ENCODE measurements around the gene RPS6KA1. TPM values are rescaled to one million over a fixed set of nuclear protein-coding genes. Genes with fewer than 3 reads are reported as not detected.

RPS6KA1 gene
- total RNA-seq, 2 experiments from 2014 or later, result 72.2 to 91.0 TPM

DNA sequence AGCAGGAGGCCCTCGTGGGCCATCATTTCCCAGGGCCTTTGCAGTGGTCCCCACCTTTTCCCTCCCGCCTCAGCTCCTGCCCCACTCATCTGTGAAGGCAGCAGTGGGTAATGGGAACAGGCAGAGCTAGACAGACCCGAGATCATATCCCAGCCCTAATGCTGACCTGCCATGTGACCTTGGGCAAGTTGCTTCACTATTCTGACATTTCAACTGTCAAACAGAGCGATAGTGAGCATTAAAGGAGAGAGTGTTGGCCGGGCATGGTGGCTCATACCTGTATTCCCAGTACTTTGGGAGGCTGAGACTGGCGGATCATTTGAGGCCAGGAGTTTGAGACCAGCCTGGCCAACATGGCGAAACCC, 51.7 kb downstream of the RPS6KA1 start:
- no peak for DNase-seq (ENCODE audit: low spot score)
- H3K4me3 ChIP-seq (ENCODE audit: low read depth, low read length, poor library complexity, severe bottlenecking), result no peak overlapping the region
- intact Hi-C loops (cut with micrococcal nuclease; ENCODE audit: unreplicated experiment), result no loop called here
- POLR2A ChIA-PET, result no interaction called here
- H3K36me3 ChIP-seq (ENCODE audit: insufficient read depth, low read length), result no peaks in the 10 kb centered on the region
- no peak overlapping the region for H3K4me2 ChIP-seq (ENCODE audit: low read length)
- no peaks in the 10 kb centered on the region for H3K9me2 ChIP-seq (ENCODE audit: insufficient read depth, low read length)
- H3K79me2 ChIP-seq (ENCODE audit: insufficient read depth, low read depth, low read length), result no peaks in the 10 kb centered on the region
- TF ChIP-seq EZH2phosphoT487 (IDR thresholded peaks at IDR 0.05; ENCODE audit: borderline replicate concordance, low read depth, low read length), result no peak
- TF ChIP-seq, protein P1, sequence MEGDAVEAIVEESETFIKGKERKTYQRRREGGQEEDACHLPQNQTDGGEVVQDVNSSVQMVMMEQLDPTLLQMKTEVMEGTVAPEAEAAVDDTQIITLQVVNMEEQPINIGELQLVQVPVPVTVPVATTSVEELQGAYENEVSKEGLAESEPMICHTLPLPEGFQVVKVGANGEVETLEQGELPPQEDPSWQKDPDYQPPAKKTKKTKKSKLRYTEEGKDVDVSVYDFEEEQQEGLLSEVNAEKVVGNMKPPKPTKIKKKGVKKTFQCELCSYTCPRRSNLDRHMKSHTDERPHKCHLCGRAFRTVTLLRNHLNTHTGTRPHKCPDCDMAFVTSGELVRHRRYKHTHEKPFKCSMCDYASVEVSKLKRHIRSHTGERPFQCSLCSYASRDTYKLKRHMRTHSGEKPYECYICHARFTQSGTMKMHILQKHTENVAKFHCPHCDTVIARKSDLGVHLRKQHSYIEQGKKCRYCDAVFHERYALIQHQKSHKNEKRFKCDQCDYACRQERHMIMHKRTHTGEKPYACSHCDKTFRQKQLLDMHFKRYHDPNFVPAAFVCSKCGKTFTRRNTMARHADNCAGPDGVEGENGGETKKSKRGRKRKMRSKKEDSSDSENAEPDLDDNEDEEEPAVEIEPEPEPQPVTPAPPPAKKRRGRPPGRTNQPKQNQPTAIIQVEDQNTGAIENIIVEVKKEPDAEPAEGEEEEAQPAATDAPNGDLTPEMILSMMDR (conservative IDR thresholded peaks at IDR 0.05; ENCODE audit: low read length), result no peak
- no peak overlapping the region for H2AFZ ChIP-seq (ENCODE audit: low read length)
- peaks cover 7% of the 10 kb centered on the region for H3K4me1 ChIP-seq (ENCODE audit: insufficient read depth, low read length, poor library complexity, severe bottlenecking)
- H3K27ac ChIP-seq (ENCODE audit: low read depth, low read length, poor library complexity, severe bottlenecking), result no peak overlapping the region
- CTCF ChIA-PET (ENCODE audit: unreplicated experiment), result no interaction called here
- no peaks in the 10 kb centered on the region for H3K9me3 ChIP-seq (ENCODE audit: low read length)
- no TSS peak for BruUV-seq (replicated peaks)
- no peaks in the 10 kb centered on the region for H4K20me1 ChIP-seq (ENCODE audit: insufficient read depth, low read length)

DNA sequence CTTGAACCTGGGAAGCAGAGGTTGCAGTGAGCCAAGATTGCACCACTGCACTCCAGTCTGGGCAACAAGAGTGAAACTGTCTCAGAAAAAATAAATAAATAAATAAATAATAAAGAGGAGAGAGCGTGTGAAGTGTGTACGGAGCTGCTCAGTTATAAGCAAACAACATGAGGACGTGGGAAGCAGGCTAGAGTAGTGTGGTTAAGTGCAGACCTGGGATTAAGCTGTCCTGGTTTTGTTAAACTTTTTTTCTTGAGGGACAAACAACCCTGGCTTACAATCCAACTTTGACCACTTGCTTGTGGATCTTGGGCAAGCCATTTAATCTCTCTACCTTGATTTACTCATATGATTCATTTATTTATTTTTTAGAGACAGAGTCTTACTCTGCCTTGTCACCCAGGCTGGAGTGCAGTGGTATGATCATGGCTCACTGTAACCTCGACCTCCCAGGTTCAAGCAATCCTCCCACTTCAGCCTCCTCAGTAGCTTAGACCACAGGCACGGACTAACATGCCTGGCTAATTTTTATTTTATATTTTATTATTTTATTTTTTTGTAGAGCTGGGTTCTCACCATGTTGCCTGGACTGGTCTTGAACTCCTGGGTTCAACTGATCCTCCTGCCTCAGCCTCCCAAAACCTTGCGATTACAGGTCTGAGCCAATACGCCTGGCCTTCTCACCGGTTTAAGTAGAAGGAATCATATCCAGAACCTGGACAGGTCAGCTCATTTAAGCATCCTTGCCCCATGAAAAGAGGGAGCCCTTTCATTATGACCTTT, 52.7 kb downstream of the RPS6KA1 start:
- Histone ChIP-seq H3K27ac (ENCODE audit: low read depth, low read length, poor library complexity, severe bottlenecking) (no peak overlapping the region), H4K20me1 (ENCODE audit: insufficient read depth, low read length) (no peaks in the 10 kb centered on the region), H3K4me1 (ENCODE audit: insufficient read depth, low read length, poor library complexity, severe bottlenecking) (peaks cover 7% of the 10 kb centered on the region), H3K36me3 (ENCODE audit: insufficient read depth, low read length) (no peaks in the 10 kb centered on the region), H3K9me3 (ENCODE audit: low read length) (no peaks in the 10 kb centered on the region), H3K79me2 (ENCODE audit: insufficient read depth, low read depth, low read length) (no peaks in the 10 kb centered on the region), H2AFZ (ENCODE audit: low read length) (no peak overlapping the region), H3K9me2 (ENCODE audit: insufficient read depth, low read length) (no peaks in the 10 kb centered on the region), H3K4me3 (ENCODE audit: low read depth, low read length, poor library complexity, severe bottlenecking) (no peak overlapping the region), H3K4me2 (ENCODE audit: low read length) (no peak overlapping the region)
- ChIA-PET CTCF (ENCODE audit: unreplicated experiment) (interaction anchor here (0.8 kb wide), 1 partner anchor 43 kb away, joined by 3 read pairs; no protein-coding TSS in a partner anchor), POLR2A (interaction anchor here (0.9 kb wide), 1 partner anchor 29 kb away, joined by 3 read pairs; no protein-coding TSS in a partner anchor)
- TF ChIP-seq, protein P1 (conservative IDR thresholded peaks at IDR 0.05; ENCODE audit: low read length), result no peak
- TF ChIP-seq EZH2phosphoT487 (IDR thresholded peaks at IDR 0.05; ENCODE audit: borderline replicate concordance, low read depth, low read length), result no peak
- intact Hi-C loops (cut with micrococcal nuclease; ENCODE audit: unreplicated experiment), result no loop called here
- DNase-seq (ENCODE audit: low spot score), result no peak
- BruUV-seq (replicated peaks), result no TSS peak

DNA sequence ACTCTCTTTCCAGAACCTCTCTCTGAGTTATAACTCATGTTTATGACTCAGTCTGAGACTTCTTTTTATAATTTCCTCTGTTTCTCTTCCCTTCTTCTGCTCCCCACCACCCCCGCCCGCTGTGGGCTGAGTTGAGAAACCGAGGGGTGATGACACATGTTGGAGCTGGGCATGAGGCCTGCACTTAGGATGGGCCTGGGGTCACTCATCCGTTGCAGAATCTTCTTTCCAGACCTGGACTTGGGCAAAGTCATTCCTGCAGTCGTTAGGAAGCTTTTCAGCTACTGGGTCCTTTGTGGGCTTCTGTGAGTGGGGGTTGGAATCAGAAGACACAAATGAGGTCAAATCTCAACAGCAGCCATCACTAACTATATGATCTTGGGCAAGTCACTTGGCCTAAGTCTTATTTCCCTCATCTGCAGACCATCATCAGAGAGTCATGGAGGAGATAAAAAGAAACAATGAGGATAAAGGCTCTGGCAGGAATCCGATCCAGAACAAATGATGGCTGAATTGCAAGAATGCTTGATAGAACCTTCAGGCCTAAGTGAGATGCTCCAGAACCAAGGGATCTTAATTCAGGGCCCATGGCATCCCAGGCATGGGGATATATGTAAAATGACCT, 53.4 kb downstream of the RPS6KA1 start:
- BruUV-seq (replicated peaks), result no TSS peak
- Histone ChIP-seq H3K36me3 (ENCODE audit: insufficient read depth, low read length) (no peaks in the 10 kb centered on the region), H3K9me3 (ENCODE audit: low read length) (no peaks in the 10 kb centered on the region), H3K4me2 (ENCODE audit: low read length) (no peak overlapping the region), H2AFZ (ENCODE audit: low read length) (no peak overlapping the region), H3K4me3 (ENCODE audit: low read depth, low read length, poor library complexity, severe bottlenecking) (no peak overlapping the region), H3K9me2 (ENCODE audit: insufficient read depth, low read length) (no peaks in the 10 kb centered on the region), H4K20me1 (ENCODE audit: insufficient read depth, low read length) (no peaks in the 10 kb centered on the region), H3K4me1 (ENCODE audit: insufficient read depth, low read length, poor library complexity, severe bottlenecking) (peaks cover 4% of the 10 kb centered on the region), H3K27ac (ENCODE audit: low read depth, low read length, poor library complexity, severe bottlenecking) (no peak overlapping the region), H3K79me2 (ENCODE audit: insufficient read depth, low read depth, low read length) (no peaks in the 10 kb centered on the region)
- TF ChIP-seq EZH2phosphoT487 (IDR thresholded peaks at IDR 0.05; ENCODE audit: borderline replicate concordance, low read depth, low read length), result no peak
- intact Hi-C loops (cut with micrococcal nuclease; ENCODE audit: unreplicated experiment), result no loop called here
- CTCF ChIA-PET (ENCODE audit: unreplicated experiment), result interaction anchor here (0.8 kb wide), 1 partner anchor 44 kb away, joined by 3 read pairs; no protein-coding TSS in a partner anchor
- POLR2A ChIA-PET, result interaction anchor here (0.9 kb wide), 1 partner anchor 28 kb away, joined by 3 read pairs; no protein-coding TSS in a partner anchor
- DNase-seq (ENCODE audit: low spot score), result no peak
